ENCODE measurements around the gene ERBB4.

DNA sequence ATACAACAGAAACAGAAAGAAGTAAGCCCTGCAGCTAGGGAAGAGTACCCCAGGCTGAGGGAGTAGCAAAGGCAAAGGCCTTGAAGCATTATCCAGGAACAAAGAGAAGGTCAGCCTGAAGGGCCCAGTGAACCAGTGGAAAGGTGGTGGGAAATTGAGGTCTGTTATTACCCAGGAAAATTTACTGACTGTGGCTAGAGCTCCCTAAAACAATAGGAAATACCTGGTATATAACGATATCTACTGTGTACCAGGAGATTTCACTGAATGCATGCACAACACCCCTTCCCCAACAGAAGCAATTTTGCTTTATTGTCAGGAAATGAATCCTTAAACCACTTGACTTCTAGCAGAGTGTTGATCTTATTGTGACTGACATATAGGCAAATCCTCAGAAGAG lies 365.3 kb downstream of the ERBB4 start:
- TF ChIP-seq CTCF (IDR thresholded peaks at IDR 0.05) (no peak), POLR2A (IDR thresholded peaks at IDR 0.05) (no peak)

Data from breast epithelium (tissue), 3 donors.